SJSA1 (cell line): Measurements from ENCODE around the gene SH3D19. TPM values are rescaled to one million over a fixed set of nuclear protein-coding genes. Genes with fewer than 3 reads are reported as not detected.
"Not testable (repeated sequence)": the region's sequence is repeated elsewhere in the genome, so short reads cannot be mapped to it uniquely, and the experiment has no call there.

ENCODE experiments used
- DNase-seq, 2 experiments: peaks; one replicate each; pipeline ENCODE4 v3.0.0-alpha.2; 2015 to 2020; ENCODE audit warnings: low spot score in 2 of 2, low read depth in 1 of 2
- H3K27ac ChIP-seq: fragments of 250-450 bp; sonication (Bioruptor Pico); 2 replicates; pipeline ENCODE4 v1.5.1; 2020; ENCODE audit warnings: mild to moderate bottlenecking, moderate library complexity
- H3K27me3 ChIP-seq: fragments of 250-450 bp; sonication (Bioruptor Pico); replicated peaks from 2 replicates; pipeline ENCODE4 v1.5.1; 2020; ENCODE audit warnings: mild to moderate bottlenecking, moderate library complexity
- H3K36me3 ChIP-seq: fragments of 250-450 bp; sonication (Bioruptor Pico); 2 replicates; pipeline ENCODE4 v1.5.1; 2020; ENCODE audit warnings: mild to moderate bottlenecking
- H3K4me1 ChIP-seq: fragments of 250-450 bp; sonication (Bioruptor Pico); replicated peaks from 2 replicates; pipeline ENCODE4 v1.6.1; 2021; ENCODE audit warnings: mild to moderate bottlenecking
- H3K4me3 ChIP-seq: fragments of 250-450 bp; sonication (Bioruptor Pico); 2 replicates; pipeline ENCODE4 v1.5.1; 2020; ENCODE audit warnings: mild to moderate bottlenecking
- H3K9me3 ChIP-seq: fragments of 250-450 bp; sonication (Bioruptor Pico); replicated peaks from 2 replicates; pipeline ENCODE4 v1.5.1; 2020; ENCODE audit warnings: mild to moderate bottlenecking
- total RNA-seq: library from RNA; depleted of rRNA; stranded (reverse); fragments of >200 nt; shearing (Covaris generic); gene quantifications from 2 replicates; pipeline ENCODE4 v1.2.3, GENCODE V29; 2014

SH3D19 gene
- total RNA-seq, 1 experiment from 2014 or later = 6.9 TPM

DNA sequence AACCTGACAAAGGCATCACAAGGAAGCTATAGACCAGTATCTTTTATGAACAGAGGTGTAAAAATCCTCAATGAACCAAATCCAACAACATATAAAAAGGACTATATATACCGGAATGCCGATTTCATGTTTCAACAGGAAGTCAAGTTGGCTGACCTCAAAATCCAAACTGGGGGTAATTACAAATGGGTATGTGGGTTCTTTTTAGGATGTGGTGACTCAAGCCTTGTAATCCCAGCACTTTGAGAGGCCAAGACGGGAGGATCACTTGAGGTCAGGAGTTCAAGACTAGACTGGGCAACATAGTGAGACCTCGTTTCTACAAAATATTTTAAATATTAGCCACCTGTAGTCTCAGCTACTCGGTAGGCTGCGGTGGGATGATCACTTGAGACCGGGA, 38.0 kb downstream of the SH3D19 start:
- Histone ChIP-seq H3K4me1 (peaks cover 11% of the 10 kb centered on the region), H3K9me3 (no peaks in the 10 kb centered on the region), H3K27ac (no peak overlapping the region), H3K4me3 (no peak overlapping the region), H3K27me3 (no peaks in the 10 kb centered on the region), H3K36me3 (no peaks in the 10 kb centered on the region)
- no peak for DNase-seq

DNA sequence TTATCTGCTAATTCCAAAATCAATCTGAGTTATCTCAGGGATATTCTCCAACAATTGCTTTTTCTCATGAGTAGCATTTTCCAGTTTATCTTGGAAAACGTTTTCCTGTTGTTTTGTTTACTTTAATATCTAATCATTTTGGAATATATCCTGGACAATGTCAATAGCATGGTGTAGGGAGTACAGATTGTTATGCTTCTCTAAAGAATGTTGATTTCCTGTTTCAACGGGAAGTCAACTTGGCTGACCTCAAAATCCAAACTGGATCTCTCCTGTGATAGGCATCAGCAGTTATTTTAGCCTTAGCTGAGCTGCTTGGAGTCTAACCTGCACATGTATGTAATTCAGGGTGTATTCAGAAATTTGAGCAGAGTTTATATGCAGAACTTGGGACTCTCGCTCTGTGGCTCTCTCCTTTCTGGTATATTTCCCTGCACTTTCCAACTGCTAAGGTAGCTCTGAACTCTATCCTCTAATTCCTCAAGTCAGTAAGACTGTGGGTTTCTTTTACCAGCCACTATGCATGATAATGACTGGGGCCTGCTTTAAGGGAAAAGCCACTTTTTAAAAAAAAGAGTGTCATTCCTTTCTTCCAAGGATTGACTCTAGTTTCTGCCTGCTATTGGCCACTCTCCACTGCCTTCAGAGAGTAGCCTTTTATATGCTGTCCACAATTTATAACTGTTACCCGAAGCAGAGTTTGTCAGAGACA, 40.7 kb downstream of the SH3D19 start:
- Histone ChIP-seq H3K36me3 (no peaks in the 10 kb centered on the region), H3K4me3 (no peak overlapping the region), H3K27ac (no peak overlapping the region), H3K27me3 (no peaks in the 10 kb centered on the region), H3K9me3 (no peaks in the 10 kb centered on the region), H3K4me1 (no peaks in the 10 kb centered on the region)
- no peak for DNase-seq

DNA sequence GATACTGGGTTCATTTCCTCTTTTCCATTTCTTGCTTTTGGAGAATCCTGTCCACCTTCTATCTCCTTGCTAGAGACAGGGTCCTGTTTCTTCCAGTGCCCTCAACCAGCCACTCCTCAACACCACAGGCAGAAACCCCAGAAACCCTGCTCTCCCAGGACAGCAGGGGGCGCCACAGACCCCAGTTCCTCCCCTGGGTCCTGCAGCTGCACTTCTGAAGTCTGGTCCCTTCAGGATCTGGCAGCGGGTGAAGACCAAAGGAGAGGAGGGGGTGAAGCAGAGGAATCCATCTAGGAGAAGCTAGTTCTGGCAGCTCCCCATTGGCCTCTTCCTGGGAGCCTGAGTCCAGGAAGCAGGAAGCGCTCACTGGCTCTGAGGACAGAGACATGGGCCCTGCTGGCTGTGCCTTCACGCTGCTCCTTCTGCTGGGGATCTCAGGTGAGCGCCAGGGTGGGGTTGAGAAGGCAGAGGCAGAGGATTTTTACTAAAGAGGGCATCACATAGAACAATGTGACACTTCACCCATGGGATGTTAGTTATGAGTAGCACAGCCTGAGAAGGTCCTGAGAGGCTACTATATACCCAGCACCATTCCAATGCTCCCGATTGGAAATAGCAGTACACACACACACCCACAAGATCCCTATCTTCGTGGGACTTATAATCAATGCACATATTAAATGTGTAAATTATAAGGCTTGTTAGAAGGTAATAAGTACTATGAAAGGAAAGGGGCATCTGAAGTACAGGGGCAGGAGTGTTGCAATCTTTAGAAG, 48.4 kb downstream of the SH3D19 start, which contains the start of gene PRSS48:
PRSS48 (plus strand) TSS at position 375 of the 776 bp plus-strand sequence; CDS start at position 387, 12 bp downstream.
- no peaks in the 10 kb centered on the region for H3K27me3 ChIP-seq
- H3K4me1 ChIP-seq = no peaks in the 10 kb centered on the region
- no peaks in the 10 kb centered on the region for H3K36me3 ChIP-seq
- no peak within 1 kb of the TSS for H3K27ac ChIP-seq
- H3K4me3 ChIP-seq = no peak within 1 kb of the TSS
- peak; percentile 31 to 49 for DNase-seq
- H3K9me3 ChIP-seq = no peaks in the 10 kb centered on the region

DNA sequence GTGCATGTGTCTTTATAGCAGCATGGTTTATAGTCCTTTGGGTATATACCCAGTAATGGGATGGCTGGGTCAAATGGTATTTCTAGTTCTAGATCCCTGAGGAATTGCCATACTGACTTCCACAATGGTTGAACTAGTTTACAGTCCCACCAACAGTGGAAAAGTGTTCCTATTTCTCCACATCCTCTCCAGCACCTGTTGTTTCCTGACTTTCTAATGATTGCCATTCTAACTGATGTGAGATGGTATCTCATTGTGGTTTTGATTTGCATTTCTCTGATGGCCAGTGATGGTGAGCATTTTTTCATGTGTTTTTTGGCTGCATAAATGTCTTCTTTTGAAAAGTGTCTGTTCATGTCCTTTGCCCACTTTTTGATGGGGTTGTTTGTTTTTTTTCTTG, 56.5 kb downstream of the SH3D19 start:
- not testable (repeated sequence) for H3K36me3 ChIP-seq, H3K4me1 ChIP-seq, H3K4me3 ChIP-seq, H3K27ac ChIP-seq, H3K27me3 ChIP-seq, H3K9me3 ChIP-seq, DNase-seq

DNA sequence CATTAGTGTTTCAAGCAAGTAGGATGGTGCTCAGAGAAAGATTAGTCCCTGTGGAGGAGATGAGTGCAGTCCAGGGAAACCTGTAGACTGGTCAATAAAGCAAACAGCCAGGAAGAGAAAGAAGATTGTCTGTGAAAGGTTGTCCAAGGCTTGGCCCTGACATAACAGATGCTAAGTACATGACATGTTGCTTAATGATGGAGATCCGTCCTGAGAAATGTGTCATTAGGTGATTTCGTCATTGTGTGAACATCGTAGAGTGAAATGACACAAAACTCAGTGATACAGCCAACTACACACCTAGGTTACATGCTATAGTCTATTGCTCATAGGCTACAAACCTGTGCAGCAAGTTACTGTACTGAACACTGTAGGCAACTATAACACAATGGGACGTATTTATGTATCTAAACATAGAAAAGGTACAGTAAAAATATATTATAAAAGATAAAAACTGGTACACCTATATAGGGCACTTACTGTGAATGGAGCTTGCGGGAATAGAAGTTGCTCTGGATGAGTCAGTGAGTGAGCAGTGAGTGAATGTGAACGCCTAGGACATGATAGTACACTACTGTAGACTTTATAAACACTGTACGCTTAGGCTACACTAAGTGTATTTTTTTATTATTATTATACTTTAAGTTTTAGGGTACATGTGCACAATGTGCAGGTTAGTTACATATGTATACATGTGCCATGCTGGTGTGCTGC, 57.4 kb downstream of the SH3D19 start:
- Histone ChIP-seq H3K36me3 (no peaks in the 10 kb centered on the region), H3K4me1 (no peaks in the 10 kb centered on the region), H3K27me3 (no peaks in the 10 kb centered on the region), H3K27ac (no peak overlapping the region), H3K4me3 (no peak overlapping the region), H3K9me3 (0 out of 2 replicates have a peak, but pooled peaks cover 2% of the 10 kb centered on the region)
- DNase-seq = no peak

DNA sequence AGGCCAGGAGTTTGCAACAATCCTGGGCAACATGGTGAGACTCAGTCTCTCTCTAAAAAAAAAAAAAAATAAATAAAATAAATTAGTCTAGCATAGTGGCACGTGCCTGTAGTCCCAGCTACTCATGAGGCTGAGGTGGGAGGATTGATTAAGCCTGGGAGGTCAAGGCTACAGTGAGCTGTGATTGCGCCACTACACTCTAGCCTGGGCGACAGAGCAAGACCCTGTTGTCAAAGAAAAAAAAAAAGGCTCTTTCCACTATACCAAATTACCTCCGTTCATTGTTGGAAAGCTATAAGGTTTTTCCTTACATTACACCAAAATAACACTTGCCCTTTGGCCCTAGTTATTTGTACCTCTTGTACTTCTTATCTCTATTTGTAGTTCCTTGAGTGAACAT, 58.3 kb downstream of the SH3D19 start:
- H3K4me1 ChIP-seq = no peaks in the 10 kb centered on the region
- H3K36me3 ChIP-seq = no peaks in the 10 kb centered on the region
- DNase-seq = no peak

DNA sequence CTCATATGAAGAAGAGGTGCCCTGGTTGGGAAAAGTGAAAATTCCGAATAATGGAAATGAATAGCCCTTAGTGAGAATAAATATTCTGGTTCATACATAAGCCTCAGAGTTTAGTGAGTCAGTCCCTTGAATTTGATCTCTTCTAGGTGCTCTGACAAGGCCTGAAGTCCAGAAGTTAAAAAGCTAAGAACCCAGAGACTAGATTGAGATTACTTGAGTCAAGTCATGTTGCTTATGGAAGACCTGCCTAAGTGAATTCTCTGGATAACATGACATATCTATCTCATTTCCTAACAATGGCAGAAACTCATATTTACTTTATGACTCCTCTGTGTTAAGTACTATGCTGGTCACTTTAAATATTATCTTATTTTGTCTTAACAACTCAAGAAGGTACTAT, 58.9 kb downstream of the SH3D19 start:
- no peaks in the 10 kb centered on the region for H3K36me3 ChIP-seq
- H3K27me3 ChIP-seq = no peaks in the 10 kb centered on the region
- DNase-seq = no peak
- no peak overlapping the region for H3K4me3 ChIP-seq
- no peak overlapping the region for H3K27ac ChIP-seq
- no peaks in the 10 kb centered on the region for H3K4me1 ChIP-seq
- 0 out of 2 replicates have a peak, but pooled peaks cover 2% of the 10 kb centered on the region for H3K9me3 ChIP-seq

More for the DNA sequence above, 58.3 kb downstream of the SH3D19 start:
- no peak overlapping the region for H3K4me3 ChIP-seq
- H3K27ac ChIP-seq = no peak overlapping the region
- no peaks in the 10 kb centered on the region for H3K27me3 ChIP-seq
- 0 out of 2 replicates have a peak, but pooled peaks cover 2% of the 10 kb centered on the region for H3K9me3 ChIP-seq

DNA sequence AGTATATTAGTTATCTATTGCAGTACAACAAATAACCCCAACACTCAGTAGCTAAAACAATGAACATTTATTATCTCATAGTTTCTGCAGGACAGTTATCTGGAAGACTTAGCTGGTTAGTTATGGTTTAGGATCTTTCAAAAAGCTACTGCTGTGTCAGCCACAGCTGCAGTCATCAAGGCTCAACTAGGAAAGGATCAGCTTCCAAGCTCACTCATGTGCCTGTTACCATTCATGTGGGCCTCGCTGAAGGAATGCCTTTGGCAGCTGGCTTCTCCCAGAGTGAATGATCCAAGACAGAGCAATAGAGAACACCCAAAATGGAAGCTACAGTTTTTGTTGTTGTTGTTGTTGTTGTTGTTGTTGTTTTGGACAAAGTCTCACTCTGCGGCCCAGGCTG, 62.0 kb downstream of the SH3D19 start:
- H3K4me3 ChIP-seq = no peak overlapping the region
- no peak overlapping the region for H3K27ac ChIP-seq
- no peaks in the 10 kb centered on the region for H3K27me3 ChIP-seq
- no peaks in the 10 kb centered on the region for H3K4me1 ChIP-seq
- H3K36me3 ChIP-seq = no peaks in the 10 kb centered on the region
- no peak for DNase-seq
- H3K9me3 ChIP-seq = 0 out of 2 replicates have a peak, but pooled peaks cover 2% of the 10 kb centered on the region

DNA sequence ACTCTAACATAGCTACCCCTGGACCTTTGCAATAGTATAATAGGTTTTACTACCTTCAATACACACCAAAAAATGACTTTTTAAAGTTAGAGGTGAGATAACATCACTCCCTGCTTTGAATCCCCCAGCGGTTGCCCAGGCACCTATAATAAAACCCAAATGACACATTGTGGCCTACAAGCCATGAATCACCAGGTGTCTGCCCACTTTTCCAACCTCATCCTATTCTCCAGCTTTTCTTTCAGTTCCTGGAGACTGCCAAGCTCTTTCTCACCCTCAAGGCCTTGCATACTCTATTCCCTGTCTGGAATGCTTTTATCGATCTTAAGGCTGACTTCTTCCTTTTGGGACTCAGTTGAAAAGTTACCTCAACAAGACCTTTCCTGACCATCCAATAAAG, 64.9 kb downstream of the SH3D19 start:
- Histone ChIP-seq H3K4me1 (no peaks in the 10 kb centered on the region), H3K9me3 (no peaks in the 10 kb centered on the region), H3K36me3 (no peaks in the 10 kb centered on the region), H3K27me3 (no peaks in the 10 kb centered on the region), H3K27ac (no peak overlapping the region), H3K4me3 (no peak overlapping the region)
- no peak for DNase-seq

DNA sequence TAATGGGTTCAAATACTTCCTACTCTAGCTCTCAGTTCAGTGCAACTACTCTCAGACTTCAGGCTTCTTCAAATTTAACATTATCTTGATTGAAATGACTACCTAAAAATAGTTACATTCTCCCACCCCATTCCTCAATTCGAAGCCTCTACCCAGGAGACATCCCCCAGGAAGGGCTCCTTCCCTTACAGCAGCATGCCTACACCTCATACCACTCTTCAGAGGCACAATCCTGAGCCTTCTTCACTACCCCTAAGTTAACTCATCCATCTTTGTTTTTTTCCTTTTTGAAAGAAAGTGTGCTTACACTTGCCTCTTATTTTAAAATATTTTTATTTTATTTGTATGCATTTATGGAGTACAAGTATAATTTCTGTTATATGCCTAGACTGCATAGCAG, 65.7 kb downstream of the SH3D19 start:
- DNase-seq = no peak
- Histone ChIP-seq H3K4me1 (no peaks in the 10 kb centered on the region), H3K36me3 (no peaks in the 10 kb centered on the region), H3K9me3 (no peaks in the 10 kb centered on the region), H3K4me3 (no peak overlapping the region), H3K27me3 (no peaks in the 10 kb centered on the region), H3K27ac (no peak overlapping the region)

DNA sequence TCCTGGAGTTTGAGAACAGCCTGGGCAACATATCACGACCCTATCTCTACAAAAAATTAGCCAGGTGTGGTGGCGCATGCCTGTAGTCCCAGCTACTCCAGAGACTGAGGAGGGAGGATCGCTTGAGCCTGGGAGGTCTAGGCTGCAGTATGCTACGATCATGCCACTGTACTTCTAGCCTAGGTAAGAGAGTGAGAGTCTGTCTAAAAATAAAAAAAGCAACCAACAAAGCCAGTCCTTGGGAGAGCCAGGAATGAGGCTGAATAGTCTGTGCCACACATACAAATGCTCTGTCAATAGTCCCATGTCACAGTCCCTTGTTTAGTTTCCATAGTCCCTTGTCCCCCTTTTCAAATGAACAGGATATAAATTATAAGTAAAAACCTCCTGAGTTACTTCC, 67.7 kb downstream of the SH3D19 start:
- Histone ChIP-seq H3K27me3 (no peaks in the 10 kb centered on the region), H3K4me3 (no peak overlapping the region), H3K4me1 (no peaks in the 10 kb centered on the region), H3K27ac (no peak overlapping the region), H3K9me3 (no peaks in the 10 kb centered on the region), H3K36me3 (no peaks in the 10 kb centered on the region)
- DNase-seq = no peak

DNA sequence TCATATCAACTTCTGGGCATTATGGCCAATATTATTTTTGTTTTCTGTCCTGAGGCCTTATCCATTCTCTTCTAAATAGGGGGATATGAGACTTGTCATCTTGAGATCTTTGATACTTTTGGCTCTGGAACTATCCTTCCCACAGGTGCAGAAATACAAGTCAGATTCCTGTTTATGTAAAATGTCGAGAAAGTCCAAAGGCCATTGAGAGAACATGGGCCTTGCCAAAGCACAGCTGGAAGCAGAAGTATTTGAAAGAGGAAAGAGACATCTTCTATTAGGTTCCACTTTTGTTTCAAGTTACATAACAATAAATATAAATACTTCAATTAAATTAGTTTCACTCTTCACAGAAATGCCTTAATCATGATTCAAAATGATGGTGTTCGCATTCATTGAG, 69.3 kb downstream of the SH3D19 start:
- Histone ChIP-seq H3K36me3 (no peaks in the 10 kb centered on the region), H3K4me1 (no peaks in the 10 kb centered on the region), H3K27me3 (no peaks in the 10 kb centered on the region), H3K9me3 (no peaks in the 10 kb centered on the region), H3K4me3 (no peak overlapping the region), H3K27ac (no peak overlapping the region)
- no peak for DNase-seq

DNA sequence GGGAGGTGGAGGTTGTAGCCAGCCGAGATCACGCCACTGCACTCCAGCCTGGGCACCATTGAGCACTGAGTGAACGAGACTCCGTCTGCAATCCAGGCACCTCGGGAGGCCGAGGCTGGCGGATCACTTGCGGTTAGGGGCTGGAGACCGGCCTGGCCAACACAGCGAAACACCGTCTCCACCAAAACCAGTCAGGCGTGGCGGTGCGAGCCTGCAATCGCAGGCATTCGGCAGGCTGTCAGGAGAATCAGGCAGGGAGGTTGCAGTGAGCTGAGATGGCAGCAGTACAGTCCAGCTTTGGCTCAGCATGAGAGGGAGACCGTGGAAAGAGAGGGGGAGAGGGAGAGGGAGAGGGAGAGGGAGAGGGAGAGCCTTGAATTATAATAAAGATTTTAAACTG, 69.7 kb downstream of the SH3D19 start:
- H3K27me3 ChIP-seq, H3K4me3 ChIP-seq, DNase-seq, H3K4me1 ChIP-seq, H3K36me3 ChIP-seq, H3K27ac ChIP-seq, H3K9me3 ChIP-seq: not testable (repeated sequence)

DNA sequence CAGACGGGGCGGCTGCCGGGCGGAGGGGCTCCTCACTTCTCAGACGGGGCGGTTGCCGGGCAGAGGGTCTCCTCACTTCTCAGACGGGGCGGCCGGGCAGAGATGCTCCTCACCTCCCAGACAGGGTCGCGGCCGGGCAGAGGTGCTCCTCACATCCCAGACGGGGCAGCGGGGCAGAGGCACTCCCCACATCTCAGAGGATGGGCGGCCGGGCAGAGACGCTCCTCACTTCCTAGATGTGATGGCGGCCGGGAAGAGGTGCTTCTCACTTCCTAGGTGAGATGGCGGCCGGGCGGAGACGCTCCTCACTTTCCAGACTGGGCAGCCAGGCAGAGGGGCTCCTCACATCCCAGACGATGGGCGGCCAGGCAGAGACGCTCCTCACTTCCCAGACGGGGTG, 70.2 kb downstream of the SH3D19 start:
- not testable (repeated sequence) for DNase-seq

More for the DNA sequence above, 70.2 kb downstream of the SH3D19 start:
- not testable (repeated sequence) for H3K9me3 ChIP-seq, H3K36me3 ChIP-seq, H3K4me1 ChIP-seq, H3K4me3 ChIP-seq, H3K27ac ChIP-seq, H3K27me3 ChIP-seq
